HepG2 (cell line): ENCODE measurements around the gene AASS. TPM values are rescaled to one million over a fixed set of nuclear protein-coding genes. Genes with fewer than 3 reads are reported as not detected.

Experiments used
- KDM4B ChIP-seq: sonication (generic); formaldehyde crosslinking; IDR thresholded peaks from 2 replicates; pipeline ENCODE4 v1.4.0; 2020; ENCODE audit warnings: missing genetic modification reagents
- SALL2 ChIP-seq: sonication (generic); formaldehyde crosslinking; IDR thresholded peaks from 2 replicates; pipeline ENCODE4 v1.8.1; 2023; ENCODE audit warnings: mild to moderate bottlenecking, missing genetic modification reagents, inconsistent platforms
- polyA plus RNA-seq, 8 experiments: library from polyadenylated mRNA; depleted of rRNA in 3 of 8; stranded (reverse) in 7 of 8; unstranded in 1 of 8; fragments of >200 nt; fragmentation: Illumina TruSeq in 4 of 8; extraction: Trizol in 4 of 8; gene quantifications; 2 replicates each; pipeline versions ENCODE4 v1.2.1 to v1.2.3, GENCODE V29; 2011 to 2016; ENCODE audit warnings: low read depth in 4 of 8, missing spikeins in 1 of 8, mixed read lengths in 1 of 8; ENCODE audit not compliant: insufficient read depth in 1 of 8
- small RNA-seq, 3 experiments: library from RNA; depleted of rRNA; stranded (forward); fragments of <200 nt; gene quantifications; one replicate each; pipeline ENCODE3, GENCODE V24; 2012; ENCODE audit warnings: low read depth in 2 of 3, low replicate concordance in 1 of 3; ENCODE audit not compliant: insufficient read length in 3 of 3, insufficient read depth in 2 of 3
- total RNA-seq, 5 experiments: library from RNA; depleted of rRNA; stranded (reverse); fragments of >200 nt; fragmentation: Illumina TruSeq; extraction: Trizol; gene quantifications; 2 replicates each; pipeline ENCODE4 v1.2.3, GENCODE V29; 2016; ENCODE audit warnings: low read depth in 1 of 5

Gene AASS
- total and polyA plus RNA-seq, 2 of the 13 experiments (the other 11 are each of a cell fraction or from before 2014, with no cell fraction given) = 11.6 to 43.9 TPM

- TF ChIP-seq KDM4B (CRISPR knock-in tag) (no peak), SALL2 (no peak)
These were observed 117.0 kb downstream of the AASS start (continued) for GRCh38 chr7:122027058-122027457.

Small RNAs within 50 kb of the gene (small RNA-seq; reads per million reads assigned to genes)
- 0 reads per million in 3 experiments for gene RNU7-154P

Other genes starting within 250 kb of the AASS start
- not detected in 2 replicates for gene FEZF1, start 160.5 kb upstream of the AASS start, total RNA-seq (2016; rRNA removed; fragmentation: Illumina TruSeq; extraction: Trizol)
- not detected in 2 replicates for gene FEZF1, start 160.5 kb upstream of the AASS start, polyA plus RNA-seq (2011; rRNA removed)